Activated naive CD4-positive, alpha-beta T cell treated with anti-CD3 and anti-CD28 coated beads, Interleukin-2, amount 10 ng/mL, durations not matched to agents 7 days and 5 days (primary cell): ENCODE data around the gene CHRNE.
"Not testable (repeated sequence)": the region's sequence is repeated elsewhere in the genome, so short reads cannot be mapped to it uniquely, and the experiment has no call there.

ENCODE experiments used
- CTCF ChIA-PET: fragments of 350-600 bp; sonication (Branson Sonifier 250); formaldehyde crosslinking; loops from one replicate; lab custom pipeline; 2021; ENCODE audit warnings: antibody characterized with exemption; lab: Charles Lee
- DNase-seq: peaks from one replicate; pipeline ENCODE4 v3.0.0-alpha.2; 2020
- H3K27ac Mint-ChIP-seq: one replicate; pipeline ENCODE4 v1.8.0; 2021; ENCODE audit warnings: mild to moderate bottlenecking, moderate library complexity, mixed read lengths
- H3K27me3 Mint-ChIP-seq: one replicate; pipeline ENCODE4 v1.8.0; 2021; ENCODE audit warnings: mild to moderate bottlenecking, mixed read lengths
- H3K36me3 Mint-ChIP-seq: one replicate; pipeline ENCODE4 v1.8.0; 2021; ENCODE audit warnings: mixed read lengths
- H3K4me1 Mint-ChIP-seq: one replicate; pipeline ENCODE4 v1.8.0; 2021; ENCODE audit warnings: mixed read lengths
- H3K4me3 Mint-ChIP-seq: one replicate; pipeline ENCODE4 v1.8.0; 2021; ENCODE audit warnings: mild to moderate bottlenecking, moderate library complexity, mixed read lengths
- H3K9me3 Mint-ChIP-seq: one replicate; pipeline ENCODE4 v1.8.0; 2021; ENCODE audit warnings: mixed read lengths

CHRNE gene

DNA sequence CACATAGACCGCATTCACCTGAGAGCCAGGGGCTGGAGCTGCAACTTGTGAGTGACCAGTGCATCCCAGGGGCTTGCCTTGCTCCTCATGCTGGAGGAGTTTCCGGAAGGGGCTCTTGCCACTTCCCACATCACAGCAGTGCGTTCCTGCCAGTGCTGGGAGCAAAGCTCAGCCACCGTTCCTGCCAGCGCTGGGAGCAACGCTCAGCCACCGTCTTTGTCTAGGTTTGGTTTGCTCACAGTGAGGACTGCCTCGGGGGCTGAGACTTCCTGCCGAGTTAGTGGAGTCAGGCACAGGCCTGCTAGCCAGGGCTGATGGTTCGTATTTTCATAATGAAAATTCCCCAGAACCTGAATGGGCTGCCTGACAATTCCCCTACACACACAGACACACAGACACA lies 5.4 kb upstream of the CHRNE start:
- peaks cover 26% of the 10 kb centered on the region for H3K27me3 Mint-ChIP-seq
- peaks cover 12% of the 10 kb centered on the region for H3K4me1 Mint-ChIP-seq
- H3K9me3 Mint-ChIP-seq, result no peaks in the 10 kb centered on the region
- no peak overlapping the region for H3K27ac Mint-ChIP-seq
- H3K36me3 Mint-ChIP-seq, result no peaks in the 10 kb centered on the region
- no peak overlapping the region for H3K4me3 Mint-ChIP-seq
- peak; percentile 47 for DNase-seq
- CTCF ChIA-PET, result interaction anchor here (0.6 to 2.1 kb wide), 17 partner anchors 8 to 155 kb away, joined by 3 to 15 read pairs (median 7); partner anchors contain the start of genes C17orf107, CAMTA2, PSMB6 and RNF167

DNA sequence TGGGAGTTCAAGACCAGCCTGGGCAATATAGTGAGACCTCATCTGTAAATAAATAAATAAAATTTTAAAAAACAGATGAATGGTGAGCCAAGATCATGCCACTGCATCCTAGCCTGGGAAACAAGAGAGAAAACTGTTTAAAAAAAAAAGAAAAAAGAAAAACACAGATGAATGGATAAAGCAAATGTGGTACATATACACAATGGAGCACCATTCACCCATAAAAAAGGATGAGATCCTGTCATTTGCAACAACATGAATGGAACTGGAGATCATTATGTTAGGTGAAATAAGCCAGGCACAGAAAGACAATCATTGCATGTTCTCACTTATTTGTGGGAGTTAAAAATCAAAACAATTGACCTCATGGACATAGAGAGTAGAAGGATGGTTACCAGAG lies 3.7 kb upstream of the CHRNE start:
- H3K4me1 Mint-ChIP-seq, result peaks cover 23% of the 10 kb centered on the region
- not testable (repeated sequence) for DNase-seq, H3K36me3 Mint-ChIP-seq, H3K9me3 Mint-ChIP-seq, H3K4me3 Mint-ChIP-seq
- peaks cover 30% of the 10 kb centered on the region for H3K27me3 Mint-ChIP-seq
- CTCF ChIA-PET, result interaction anchor here (0.7 to 1.5 kb wide), 2 partner anchors 130 to 155 kb away, joined by 3 read pairs; no protein-coding TSS in a partner anchor
- H3K27ac Mint-ChIP-seq, result peak overlapping the region; percentile 35

DNA sequence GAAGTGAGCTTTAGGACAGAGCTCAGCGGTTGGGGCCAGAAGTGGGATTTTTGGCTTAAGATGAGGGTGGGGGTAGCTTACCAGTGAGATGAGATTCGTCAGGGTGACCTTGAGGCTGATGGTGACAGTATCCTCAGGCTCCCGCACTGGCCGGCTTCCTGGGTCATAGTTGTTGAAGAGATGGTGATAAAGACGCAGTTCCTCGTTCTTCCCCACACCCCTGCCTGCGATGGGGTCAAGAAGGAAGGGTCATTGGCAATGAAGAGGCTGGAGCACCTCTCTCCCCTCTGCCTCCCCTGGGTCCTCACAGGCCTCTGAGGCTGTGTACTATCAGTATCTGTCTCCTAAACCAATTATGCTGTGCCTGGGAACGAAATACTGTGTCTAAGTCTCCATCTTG lies 358 bp downstream of the CHRNE start:
- CTCF ChIA-PET, result interaction anchor here (0.6 to 2.0 kb wide), 5 partner anchors 114 to 338 kb away, joined by 3 to 9 read pairs (median 4); partner anchors contain the start of genes ARRB2 and GLTPD2
- H3K36me3 Mint-ChIP-seq, result no peaks in the 10 kb centered on the region
- DNase-seq, result no peak
- peaks cover 44% of the 10 kb centered on the region for H3K4me1 Mint-ChIP-seq
- H3K4me3 Mint-ChIP-seq, result no peak overlapping the region
- no peak overlapping the region for H3K27ac Mint-ChIP-seq
- H3K9me3 Mint-ChIP-seq, result no peaks in the 10 kb centered on the region
- peaks cover 43% of the 10 kb centered on the region for H3K27me3 Mint-ChIP-seq

DNA sequence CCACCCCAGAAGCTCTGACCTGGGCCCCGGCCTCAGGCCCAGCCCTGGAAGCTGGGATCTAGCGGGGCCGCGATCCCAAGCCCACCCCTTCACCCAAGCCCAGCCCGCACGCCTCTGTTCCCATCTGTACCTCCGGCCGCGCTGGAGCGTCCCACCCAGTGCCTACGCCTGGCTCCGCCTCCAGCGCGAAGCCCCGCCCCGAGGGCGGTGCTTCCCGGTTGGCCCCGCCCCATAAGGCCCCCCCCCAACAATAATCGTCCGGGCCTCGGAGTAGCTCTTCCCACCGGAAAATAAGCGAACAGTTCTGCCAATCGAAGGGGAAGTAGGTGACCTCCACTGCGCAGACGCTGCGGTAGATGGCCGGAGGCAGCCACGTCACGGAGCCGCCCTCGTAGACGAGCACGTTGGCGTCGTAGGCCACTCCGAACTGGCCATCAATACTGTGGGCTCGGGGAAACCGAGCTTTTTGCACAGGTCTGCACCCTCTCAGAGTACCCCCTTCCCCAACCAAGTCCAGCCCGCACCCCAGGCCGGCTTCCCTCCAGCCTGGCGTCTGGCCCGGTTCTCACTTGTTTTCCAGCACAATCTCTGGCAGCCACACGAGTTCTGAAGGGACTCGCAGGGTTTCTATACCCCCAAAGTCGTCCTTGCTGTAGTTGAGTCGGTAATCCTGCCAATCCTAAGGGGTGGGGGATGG lies 1.1 kb downstream of the CHRNE start:
- DNase-seq, result no peak
- Mint-ChIP-seq H3K4me3 (no peak overlapping the region), H3K9me3 (no peaks in the 10 kb centered on the region), H3K27me3 (peaks cover 40% of the 10 kb centered on the region), H3K4me1 (peaks cover 40% of the 10 kb centered on the region), H3K36me3 (peaks cover 4% of the 10 kb centered on the region), H3K27ac (no peak overlapping the region)
- CTCF ChIA-PET, result interaction anchor here (0.6 to 2.0 kb wide), 4 partner anchors 113 to 334 kb away, joined by 3 to 9 read pairs (median 5); partner anchors contain the start of genes ARRB2 and GLTPD2

DNA sequence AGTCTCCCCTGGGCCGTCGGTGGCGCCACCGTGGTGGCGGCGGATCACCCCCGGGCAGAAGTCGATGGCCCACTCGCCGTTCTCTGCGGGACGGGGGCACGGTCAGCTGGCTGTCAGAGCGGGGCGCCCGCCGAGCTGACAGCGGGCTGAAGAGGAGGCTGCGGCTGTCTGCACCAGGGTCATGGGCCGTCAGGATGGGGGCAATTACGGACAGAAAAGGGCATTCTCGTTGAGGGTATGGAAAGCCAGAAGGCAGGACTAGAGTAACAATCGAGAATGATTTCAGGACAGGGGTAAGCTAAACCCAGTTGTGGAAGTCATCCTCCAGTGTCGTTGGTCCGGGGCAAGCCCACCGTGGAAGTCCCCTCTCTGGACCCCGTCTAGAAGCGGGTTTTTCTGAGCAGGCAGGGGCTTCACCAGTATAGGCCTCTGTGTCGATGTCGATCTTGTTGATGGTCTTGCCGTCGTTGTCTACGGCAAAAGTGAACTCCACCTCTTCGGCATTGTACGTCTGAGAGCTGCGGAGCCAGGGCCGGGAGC lies 1.7 kb downstream of the CHRNE start:
- peaks cover 40% of the 10 kb centered on the region for H3K27me3 Mint-ChIP-seq
- H3K4me1 Mint-ChIP-seq, result peaks cover 39% of the 10 kb centered on the region
- DNase-seq, result no peak
- peaks cover 6% of the 10 kb centered on the region for H3K36me3 Mint-ChIP-seq
- no peaks in the 10 kb centered on the region for H3K9me3 Mint-ChIP-seq
- CTCF ChIA-PET, result interaction anchor here (2.7 kb wide), 1 partner anchor 8 kb away, joined by 11 read pairs; no protein-coding TSS in a partner anchor
- H3K27ac Mint-ChIP-seq, result no peak overlapping the region
- H3K4me3 Mint-ChIP-seq, result no peak overlapping the region

- CTCF ChIA-PET, result interaction anchor here (1.0 to 2.7 kb wide), 6 partner anchors 9 to 190 kb away, joined by 3 to 11 read pairs (median 5); partner anchors contain the start of genes ARRB2 and CAMTA2
- DNase-seq, result peak; percentile 63
These were observed 2.4 kb downstream of the CHRNE start for GRCh38 chr17:4900231-4901107.

GRCh38 chr17:4899341-4900230 lies 3.3 kb downstream of the CHRNE start, which contains the start of gene C17orf107:
Gene C17orf107, plus strand, starts transcription at chr17:4899536. Its CDS starts 227 bp downstream, at chr17:4899763.
- Mint-ChIP-seq H3K27ac (peak within 1 kb of the TSS; percentile 69), H3K27me3 (peaks cover 32% of the 10 kb centered on the region), H3K9me3 (no peaks in the 10 kb centered on the region), H3K36me3 (peaks cover 17% of the 10 kb centered on the region), H3K4me3 (peak within 1 kb of the TSS; percentile 82), H3K4me1 (peaks cover 39% of the 10 kb centered on the region)
- CTCF ChIA-PET, result interaction anchor here (0.7 to 2.7 kb wide), 7 partner anchors 9 to 190 kb away, joined by 3 to 11 read pairs (median 4); partner anchors contain the start of genes ARRB2, CAMTA2 and PSMB6
- DNase-seq, result peak; percentile 93

More at GRCh38 chr17:4900231-4901107, 2.4 kb downstream of the CHRNE start:
- Mint-ChIP-seq H3K27me3 (peaks cover 33% of the 10 kb centered on the region), H3K4me3 (peak overlapping the region; percentile 82), H3K9me3 (no peaks in the 10 kb centered on the region), H3K27ac (no peak overlapping the region), H3K4me1 (peaks cover 39% of the 10 kb centered on the region), H3K36me3 (peaks cover 12% of the 10 kb centered on the region)

GRCh38 chr17:4898927-4899326 lies 4.0 kb downstream of the CHRNE start:
- Mint-ChIP-seq H3K4me3 (peak overlapping the region; percentile 61), H3K9me3 (no peaks in the 10 kb centered on the region), H3K4me1 (peaks cover 39% of the 10 kb centered on the region), H3K27ac (no peak overlapping the region), H3K36me3 (peaks cover 19% of the 10 kb centered on the region), H3K27me3 (peaks cover 32% of the 10 kb centered on the region)
- CTCF ChIA-PET, result interaction anchor here (0.7 to 2.7 kb wide), 7 partner anchors 8 to 189 kb away, joined by 3 to 11 read pairs (median 4); partner anchors contain the start of genes ARRB2, CAMTA2 and PSMB6
- DNase-seq, result no peak

- CTCF ChIA-PET, result interaction anchor here (1.9 kb wide), 1 partner anchor 188 kb away, joined by 6 read pairs; the partner anchor contains the start of gene ARRB2
- peaks cover 22% of the 10 kb centered on the region for H3K36me3 Mint-ChIP-seq
- DNase-seq, result no peak
- peaks cover 32% of the 10 kb centered on the region for H3K27me3 Mint-ChIP-seq
- peak overlapping the region; percentile 61 for H3K4me3 Mint-ChIP-seq
- H3K27ac Mint-ChIP-seq, result no peak overlapping the region
- peaks cover 35% of the 10 kb centered on the region for H3K4me1 Mint-ChIP-seq
- no peaks in the 10 kb centered on the region for H3K9me3 Mint-ChIP-seq
These were observed 4.5 kb downstream of the CHRNE start for GRCh38 chr17:4898351-4898750.

DNA sequence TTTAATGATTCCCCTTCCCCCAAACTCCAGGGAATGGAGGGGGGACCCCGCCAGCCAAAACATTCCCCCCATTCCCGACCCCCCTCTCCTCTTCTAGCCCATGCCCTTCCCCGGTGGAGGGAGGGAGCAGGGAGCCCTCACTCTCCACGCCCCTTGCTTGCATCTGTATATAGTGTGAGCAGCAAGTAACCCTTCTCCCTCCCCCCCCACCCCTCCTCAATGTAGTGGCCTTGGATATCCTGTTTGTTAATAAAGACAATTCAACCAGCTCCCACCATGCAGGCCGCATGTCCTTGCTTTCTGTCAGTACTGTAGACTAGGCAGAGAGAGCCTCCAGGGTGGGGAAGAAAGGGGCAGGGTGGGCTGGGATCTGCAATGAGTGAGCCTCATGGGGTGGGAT lies 5.1 kb downstream of the CHRNE start:
- H3K36me3 Mint-ChIP-seq, result peaks cover 23% of the 10 kb centered on the region
- CTCF ChIA-PET, result no interaction called here
- no peak overlapping the region for H3K27ac Mint-ChIP-seq
- peaks cover 30% of the 10 kb centered on the region for H3K4me1 Mint-ChIP-seq
- no peak overlapping the region for H3K4me3 Mint-ChIP-seq
- DNase-seq, result no peak
- peaks cover 32% of the 10 kb centered on the region for H3K27me3 Mint-ChIP-seq
- no peaks in the 10 kb centered on the region for H3K9me3 Mint-ChIP-seq

DNA sequence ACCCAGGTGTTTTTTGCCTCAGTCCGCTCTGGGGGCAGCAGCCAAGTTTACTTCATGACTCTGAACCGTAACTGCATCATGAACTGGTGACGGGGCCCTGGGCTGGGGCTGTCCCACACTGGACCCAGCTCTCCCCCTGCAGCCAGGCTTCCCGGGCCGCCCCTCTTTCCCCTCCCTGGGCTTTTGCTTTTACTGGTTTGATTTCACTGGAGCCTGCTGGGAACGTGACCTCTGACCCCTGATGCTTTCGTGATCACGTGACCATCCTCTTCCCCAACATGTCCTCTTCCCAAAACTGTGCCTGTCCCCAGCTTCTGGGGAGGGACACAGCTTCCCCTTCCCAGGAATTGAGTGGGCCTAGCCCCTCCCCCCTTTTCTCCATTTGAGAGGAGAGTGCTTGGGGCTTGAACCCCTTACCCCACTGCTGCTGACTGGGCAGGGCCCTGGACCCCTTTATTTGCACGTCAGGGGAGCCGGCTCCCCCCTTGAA lies 5.7 kb downstream of the CHRNE start:
- peaks cover 26% of the 10 kb centered on the region for H3K36me3 Mint-ChIP-seq
- H3K27ac Mint-ChIP-seq, result no peak overlapping the region
- no peak overlapping the region for H3K4me3 Mint-ChIP-seq
- no peaks in the 10 kb centered on the region for H3K9me3 Mint-ChIP-seq
- CTCF ChIA-PET, result no interaction called here
- no peak for DNase-seq
- H3K27me3 Mint-ChIP-seq, result peaks cover 28% of the 10 kb centered on the region
- H3K4me1 Mint-ChIP-seq, result peaks cover 24% of the 10 kb centered on the region

DNA sequence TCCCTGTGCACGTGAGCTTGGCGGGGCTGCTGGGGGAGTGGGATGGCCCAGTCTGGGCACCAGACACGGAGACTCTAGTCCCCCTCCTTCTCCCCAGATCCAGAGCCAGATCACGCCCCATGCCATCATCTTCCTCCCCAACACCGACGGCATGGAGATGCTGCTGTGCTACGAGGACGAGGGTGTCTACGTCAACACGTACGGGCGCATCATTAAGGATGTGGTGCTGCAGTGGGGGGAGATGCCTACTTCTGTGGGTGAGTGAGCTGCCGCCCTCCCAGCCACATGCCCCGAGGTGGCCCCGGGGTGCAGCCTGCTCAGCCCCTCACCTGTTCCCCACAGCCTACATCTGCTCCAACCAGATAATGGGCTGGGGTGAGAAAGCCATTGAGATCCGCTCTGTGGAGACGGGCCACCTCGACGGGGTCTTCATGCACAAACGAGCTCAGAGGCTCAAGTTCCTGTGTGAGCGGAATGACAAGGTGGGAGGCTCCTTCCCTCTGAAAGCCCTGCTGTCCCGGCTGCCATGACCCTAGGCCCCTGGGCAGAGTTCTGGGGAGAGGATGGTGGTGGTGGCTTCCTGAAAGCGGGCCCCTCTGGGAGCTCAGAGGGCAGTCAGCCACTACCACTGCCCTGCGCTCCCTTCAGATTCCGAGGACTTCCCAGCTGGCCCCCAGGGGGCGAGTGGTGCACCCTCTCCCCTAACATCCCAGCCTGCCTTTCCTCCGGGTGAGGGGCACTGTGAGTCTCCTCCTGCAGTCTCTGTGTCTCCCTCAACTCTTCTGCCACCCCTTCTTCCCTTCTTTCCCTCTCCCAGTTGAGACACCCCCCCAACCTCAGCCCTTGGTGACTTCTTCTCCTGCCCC lies 6.3 kb downstream of the CHRNE start:
- H3K9me3 Mint-ChIP-seq, result no peaks in the 10 kb centered on the region
- H3K36me3 Mint-ChIP-seq, result peaks cover 26% of the 10 kb centered on the region
- no peak overlapping the region for H3K4me3 Mint-ChIP-seq
- DNase-seq, result no peak
- peaks cover 24% of the 10 kb centered on the region for H3K27me3 Mint-ChIP-seq
- H3K27ac Mint-ChIP-seq, result no peak overlapping the region
- CTCF ChIA-PET, result no interaction called here
- peaks cover 23% of the 10 kb centered on the region for H3K4me1 Mint-ChIP-seq
